WTC11 (cell line): Measurements from ENCODE around the gene LARP1B. TPM values are rescaled to one million over a fixed set of nuclear protein-coding genes. Genes with fewer than 3 reads are reported as not detected.

Experiments used
- ATAC-seq: fragments of 200-7000 bp; cut with Tn5 transposase; 2 replicates; pipeline ENCODE4 v1.10.0; 2021; ENCODE audit warnings: mild to moderate bottlenecking, moderate library complexity
- CTCF ChIA-PET: fragments of 300-600 bp; sonication (Branson Sonifier 250); formaldehyde crosslinking; loops from one replicate; lab custom pipeline; 2021; ENCODE audit warnings: antibody characterized with exemption; lab: Charles Lee
- POLR2A ChIA-PET: fragments of 350-600 bp; sonication (Branson Sonifier 250); formaldehyde crosslinking; loops from one replicate; lab custom pipeline; 2021; ENCODE audit warnings: antibody characterized with exemption; lab: Charles Lee
- DNase-seq: peaks from one replicate; pipeline ENCODE4 v3.0.0; 2021; ENCODE audit warnings: low spot score
- H3K27ac Mint-ChIP-seq: 2 replicates; pipeline ENCODE4 v1.8.0; 2021; ENCODE audit warnings: mixed read lengths
- H3K27me3 Mint-ChIP-seq: 2 replicates; pipeline ENCODE4 v1.8.0; 2021; ENCODE audit warnings: low read depth, mild to moderate bottlenecking, moderate library complexity, mixed read lengths
- H3K36me3 Mint-ChIP-seq: 2 replicates; pipeline ENCODE4 v1.8.0; 2021; ENCODE audit warnings: mixed read lengths
- H3K4me1 Mint-ChIP-seq: 2 replicates; pipeline ENCODE4 v1.8.0; 2022; ENCODE audit warnings: mixed read lengths
- H3K4me3 Mint-ChIP-seq: 2 replicates; pipeline ENCODE4 v1.8.0; 2021; ENCODE audit warnings: mild to moderate bottlenecking, moderate library complexity, mixed read lengths
- H3K9me3 Mint-ChIP-seq: 2 replicates; pipeline ENCODE4 v1.8.0; 2021; ENCODE audit warnings: mixed read lengths
- E2F5 ChIP-seq: sonication (generic); formaldehyde crosslinking; IDR thresholded peaks from 2 replicates; pipeline ENCODE4 v1.8.1; 2022; ENCODE audit warnings: mild to moderate bottlenecking, moderate library complexity, missing genetic modification reagents
- EMX1 ChIP-seq: fragments of 250-450 bp; sonication (Bioruptor Pico); IDR thresholded peaks from 2 replicates; pipeline ENCODE4 v1.8.0; 2021; ENCODE audit warnings: mild to moderate bottlenecking
- ERG ChIP-seq: fragments of 250-450 bp; sonication (Bioruptor Pico); IDR thresholded peaks from 2 replicates; pipeline ENCODE4 v1.8.0; 2021; ENCODE audit warnings: mild to moderate bottlenecking
- GABPB1 ChIP-seq: sonication (generic); formaldehyde crosslinking; IDR thresholded peaks from 2 replicates; pipeline ENCODE4 v1.8.1; 2023; ENCODE audit warnings: mild to moderate bottlenecking, missing genetic modification reagents
- IRF2 ChIP-seq: sonication (generic); formaldehyde crosslinking; IDR thresholded peaks from 2 replicates; pipeline ENCODE4 v1.8.0; 2022; ENCODE audit warnings: low read depth, missing genetic modification reagents, borderline replicate concordance
- NFYB ChIP-seq: sonication (generic); formaldehyde crosslinking; conservative IDR thresholded peaks from 2 replicates; pipeline ENCODE4 v1.8.0; 2022; ENCODE audit warnings: low read depth, missing genetic modification reagents
- NR2C2 ChIP-seq: sonication (generic); formaldehyde crosslinking; IDR thresholded peaks from 2 replicates; pipeline ENCODE4 v1.8.0; 2022; ENCODE audit warnings: mild to moderate bottlenecking, missing genetic modification reagents
- PRDM15 ChIP-seq: sonication (generic); formaldehyde crosslinking; IDR thresholded peaks from 2 replicates; pipeline ENCODE4 v1.8.0; 2022; ENCODE audit warnings: missing genetic modification reagents
- SOX15 ChIP-seq: fragments of 250-450 bp; sonication (Bioruptor Pico); IDR thresholded peaks from 2 replicates; pipeline ENCODE4 v1.9.0; 2021; ENCODE audit warnings: mild to moderate bottlenecking
- STAT6 ChIP-seq: sonication (generic); formaldehyde crosslinking; conservative IDR thresholded peaks from 2 replicates; pipeline ENCODE4 v1.8.1; 2023; ENCODE audit warnings: mild to moderate bottlenecking, low read depth, missing genetic modification reagents, moderate library complexity
- TEAD4 ChIP-seq: sonication (generic); formaldehyde crosslinking; IDR thresholded peaks from 2 replicates; pipeline ENCODE4 v1.8.0; 2022; ENCODE audit warnings: mild to moderate bottlenecking, missing genetic modification reagents
- ZNF138 ChIP-seq: sonication (generic); formaldehyde crosslinking; conservative IDR thresholded peaks from 2 replicates; pipeline ENCODE4 v1.8.1; 2022; ENCODE audit warnings: mild to moderate bottlenecking, moderate library complexity, missing genetic modification reagents
- ZNF423 ChIP-seq: fragments of 250-450 bp; sonication (Bioruptor Pico); IDR thresholded peaks from 2 replicates; pipeline ENCODE4 v2.1.2; 2022; ENCODE audit warnings: mild to moderate bottlenecking, moderate library complexity
- total RNA-seq: library from RNA; stranded (reverse); gene quantifications from 3 replicates; pipeline ENCODE4 v1.2.3, GENCODE V29; 2021

The LARP1B gene
- total RNA-seq, 1 experiment from 2014 or later, result 35.6 TPM

DNA sequence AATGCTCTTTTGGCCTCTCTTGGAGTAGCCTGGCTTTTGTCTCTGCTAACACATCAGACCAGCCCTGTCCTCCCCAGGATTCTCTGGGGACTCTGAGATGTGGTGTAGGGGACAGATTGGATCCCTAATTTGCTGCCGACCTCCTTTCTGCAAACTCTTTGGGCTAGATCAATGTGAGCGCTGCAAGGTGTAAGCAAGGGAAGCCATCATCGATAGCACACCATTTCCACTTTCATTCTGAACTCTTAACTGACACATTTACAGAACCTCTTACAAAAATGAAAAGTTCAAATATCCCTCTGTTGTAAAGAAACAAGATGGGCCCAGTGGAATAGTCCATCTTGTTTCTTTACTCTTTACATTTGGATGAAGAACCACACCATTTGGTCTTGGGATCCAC, 179.9 kb downstream of the LARP1B start:
- no peak for TF ChIP-seq EMX1
- ATAC-seq (no peak), DNase-seq (no peak)
- Mint-ChIP-seq H3K9me3 (peaks cover 40% of the 10 kb centered on the region), H3K27me3 (no peaks in the 10 kb centered on the region; the same call in 1 of the 2 replicates), H3K4me3 (no peak overlapping the region), H3K36me3 (peaks cover 13% of the 10 kb centered on the region), H3K27ac (no peak overlapping the region), H3K4me1 (no peaks in the 10 kb centered on the region)
- CTCF ChIA-PET, result no interaction called here
- POLR2A ChIA-PET, result no interaction called here

DNA sequence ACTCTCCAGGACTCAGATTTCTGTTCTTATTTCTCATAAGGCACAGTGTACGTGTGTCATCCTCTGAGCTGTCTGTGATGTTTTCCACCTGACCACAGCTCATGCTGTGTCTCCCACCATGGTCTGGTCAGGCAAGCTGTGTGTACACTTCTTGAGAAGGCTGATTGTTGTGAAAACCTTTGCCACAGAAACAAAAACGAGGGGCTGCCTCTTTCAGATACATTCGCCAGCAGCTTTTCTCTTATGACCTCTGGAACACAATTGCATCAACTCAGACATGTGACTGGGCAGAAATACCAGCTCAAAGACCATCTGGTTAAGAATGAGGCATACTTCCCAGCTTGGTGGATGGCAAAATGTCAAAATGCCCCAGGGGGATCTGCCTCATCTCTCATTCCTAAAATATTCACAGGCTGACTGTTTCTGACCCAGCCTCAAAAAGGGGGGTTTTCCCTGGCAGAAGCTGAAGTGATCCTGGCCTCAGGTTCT, 180.4 kb downstream of the LARP1B start:
- peaks cover 43% of the 10 kb centered on the region for H3K9me3 Mint-ChIP-seq
- ChIA-PET POLR2A (no interaction called here), CTCF (no interaction called here)
- H3K27me3 Mint-ChIP-seq, result no peaks in the 10 kb centered on the region; the same call in 1 of the 2 replicates
- H3K4me1 Mint-ChIP-seq, result no peaks in the 10 kb centered on the region
- DNase-seq (no peak), ATAC-seq (no peak)
- H3K36me3 Mint-ChIP-seq, result peaks cover 16% of the 10 kb centered on the region
- H3K4me3 Mint-ChIP-seq, result no peak overlapping the region
- H3K27ac Mint-ChIP-seq, result no peak overlapping the region
- TF ChIP-seq ERG (no peak), GABPB1 (CRISPR knock-in tag) (peak; percentile 73), IRF2 (CRISPR knock-in tag) (no peak)
- TF ChIP-seq, all 79 proteins: peak for 1

GRCh38 chr4:128241981-128242380, 180.9 kb downstream of the LARP1B start:
- POLR2A ChIA-PET, result no interaction called here
- DNase-seq, result no peak
- Mint-ChIP-seq H3K4me1 (no peaks in the 10 kb centered on the region), H3K27ac (no peak overlapping the region), H3K36me3 (peaks cover 21% of the 10 kb centered on the region), H3K9me3 (peaks cover 48% of the 10 kb centered on the region), H3K4me3 (no peak overlapping the region)
- TF ChIP-seq STAT6 (CRISPR knock-in tag), result no peak
- TF ChIP-seq NR2C2, result no peak
- TF ChIP-seq SOX15 (CRISPR knock-in tag), result no peak
- TF ChIP-seq E2F5 (CRISPR knock-in tag), result no peak
- no peak for TF ChIP-seq ZNF138
- no peak for TF ChIP-seq TEAD4 (CRISPR knock-in tag)
- no peak for TF ChIP-seq NFYB (CRISPR knock-in tag)
- TF ChIP-seq ZNF423, result no peak
- no peak for TF ChIP-seq PRDM15 (CRISPR knock-in tag)
- TF ChIP-seq, all 79 proteins: peak for 0
- no peaks in the 10 kb centered on the region; the same call in 1 of the 2 replicates for H3K27me3 Mint-ChIP-seq
- ATAC-seq, result no peak
- CTCF ChIA-PET, result no interaction called here
